T-cell (primary cell): Measurements from ENCODE around the gene PIP5K1C. TPM values are rescaled to one million over a fixed set of nuclear protein-coding genes. Genes with fewer than 3 reads are reported as not detected.

Source experiments
- ATAC-seq, 4 experiments: fragments of 200-7000 bp in 3 of 4; fragments of 150-1000 bp in 1 of 4; cut with Tn5 transposase; replicated peaks in 1 of 4; 1 replicate in 3 of 4; 2 replicates in 1 of 4; pipeline ENCODE4 v1.10.0; 2021; ENCODE audit warnings: moderate library complexity in 3 of 4, mild to moderate bottlenecking in 2 of 4, moderate number of reproducible peaks in 1 of 4
- CTCF ChIA-PET, 2 donors: fragments of 300-600 bp; sonication (Branson Sonifier 250); formaldehyde crosslinking; loops; one replicate each; lab custom pipeline; 2022; ENCODE audit warnings: antibody characterized with exemption in 2 of 2; lab: Charles Lee
- POLR2A ChIA-PET, 2 donors: fragments of 300-600 bp; sonication (Branson Sonifier 250); formaldehyde crosslinking; loops; one replicate each; lab custom pipeline; 2022; ENCODE audit warnings: antibody characterized with exemption in 2 of 2; lab: Charles Lee
- DNase-seq, 35 experiments: peaks; one replicate each; pipeline versions ENCODE4 v3.0.0 to v3.0.0-alpha.2; 2013 to 2023
- H3K27ac ChIP-seq: one replicate; pipeline ENCODE4 v1.5.1; 2013; ENCODE audit warnings: low read length
- H3K27me3 ChIP-seq, 2 experiments: replicated peaks in 1 of 2; 1 replicate in 1 of 2; 2 replicates in 1 of 2; pipeline versions ENCODE4 v1.6.1 to v1.7.0; 2013; ENCODE audit warnings: low read length in 1 of 2, mixed read lengths in 1 of 2; ENCODE audit not compliant: control insufficient read depth in 2 of 2, insufficient read depth in 2 of 2; ENCODE audit errors: extremely low read depth in 1 of 2
- H3K36me3 ChIP-seq, 2 donors: 1 replicate in 1 of 2; 2 replicates in 1 of 2; pipeline versions ENCODE4 v1.6.1 to v1.7.0; 2013; ENCODE audit warnings: low read length in 1 of 2; ENCODE audit not compliant: control insufficient read depth in 2 of 2, insufficient read depth in 1 of 2; ENCODE audit errors: extremely low read depth in 1 of 2
- H3K4me1 ChIP-seq, 2 experiments: 1 replicate in 1 of 2; 2 replicates in 1 of 2; pipeline versions ENCODE4 v1.6.1 to v1.7.0; 2013; ENCODE audit warnings: low read length in 2 of 2, mixed read lengths in 1 of 2; ENCODE audit not compliant: insufficient read depth in 2 of 2, control insufficient read depth in 1 of 2; ENCODE audit errors: extremely low read depth in 1 of 2
- H3K4me3 ChIP-seq, 2 donors: 1 replicate in 1 of 2; 2 replicates in 1 of 2; pipeline versions ENCODE4 v1.5.1 to v1.7.0; 2013; ENCODE audit warnings: mild to moderate bottlenecking in 2 of 2, low read length in 1 of 2, moderate library complexity in 1 of 2; ENCODE audit not compliant: control insufficient read depth in 1 of 2; ENCODE audit errors: extremely low read depth in 1 of 2
- H3K9me3 ChIP-seq: 2 replicates; pipeline ENCODE4 v1.7.0; 2013
- H3K27ac Mint-ChIP-seq, 2 donors: one replicate each; pipeline ENCODE4 v1.8.0; 2020 to 2021; ENCODE audit warnings: mild to moderate bottlenecking in 2 of 2, mixed read lengths in 2 of 2
- H3K27me3 Mint-ChIP-seq, 2 donors: one replicate each; pipeline ENCODE4 v1.8.0; 2021 to 2022; ENCODE audit warnings: mixed read lengths in 2 of 2
- H3K36me3 Mint-ChIP-seq: one replicate; pipeline ENCODE4 v1.8.0; 2021; ENCODE audit warnings: mixed read lengths
- H3K4me1 Mint-ChIP-seq, 3 donors: one replicate each; pipeline ENCODE4 v1.8.0; 2020 to 2022; ENCODE audit warnings: mixed read lengths in 3 of 3, mild to moderate bottlenecking in 1 of 3
- H3K4me3 Mint-ChIP-seq, 3 donors: one replicate each; pipeline ENCODE4 v1.8.0; 2020 to 2022; ENCODE audit warnings: mild to moderate bottlenecking in 3 of 3, mixed read lengths in 3 of 3, moderate library complexity in 3 of 3
- H3K9me3 Mint-ChIP-seq, 3 donors: one replicate each; pipeline ENCODE4 v1.8.0; 2020 to 2022; ENCODE audit warnings: mixed read lengths in 3 of 3
- WGBS: methylation state at CpG from one replicate; pipeline ENCODE4 v1.1.5; 2013; ENCODE audit warnings: missing lambda C conversion rate; ENCODE audit not compliant: insufficient coverage; 5-methylcytosine and 5-hydroxymethylcytosine counted together
- total RNA-seq, 35 experiments: library from RNA in 6 of 35; stranded (reverse) in 6 of 35; fragments of 120-200 nt in 1 of 35; gene quantifications; one replicate each; pipeline versions ENCODE4 v1.2.1 to v1.2.4 and lab custom pipeline; 2013 to 2026

The PIP5K1C gene
- total RNA-seq, 5 donors from 2014 or later (not counting 1 experiment from before 2014, with no cell fraction given) = 25.6 to 35.0 (median 32.1) TPM

DNA sequence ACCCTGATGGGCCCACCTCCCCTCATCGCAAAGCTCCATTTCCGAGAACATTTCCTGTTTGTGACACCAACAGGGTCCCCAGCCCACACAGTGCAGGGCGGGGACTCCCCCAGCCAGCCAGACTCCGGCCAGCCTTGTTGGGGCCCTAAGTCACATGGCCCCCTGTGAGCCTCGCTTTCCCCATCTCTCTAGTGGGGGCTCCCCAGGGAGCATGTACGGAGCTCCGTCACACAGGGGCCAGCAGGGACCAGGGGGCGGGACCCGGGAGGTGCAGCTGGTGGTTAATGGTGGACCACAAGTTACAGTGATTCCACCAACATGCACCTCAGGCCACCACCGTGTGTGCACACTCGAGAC, 95.3 kb downstream of the PIP5K1C start:
- POLR2A ChIA-PET = interaction anchor here in 1 of 2 donors (0.5 kb wide), 1 partner anchor 164 kb away, joined by 3 read pairs; no protein-coding TSS in a partner anchor
- peak in 28 of 35 experiments; percentile 7 to 65 (median 40) for DNase-seq
- peak; percentile 72 to 82 (median 76) for ATAC-seq
- Mint-ChIP-seq H3K27ac (no peak overlapping the region), H3K4me3 (no peak overlapping the region), H3K27me3 (no peaks in the 10 kb centered on the region), H3K9me3 (no peaks in the 10 kb centered on the region), H3K36me3 (no peaks in the 10 kb centered on the region), H3K4me1 (peaks cover 8 to 13% (median 12%) of the 10 kb centered on the region in 3 donors)
- Histone ChIP-seq H3K36me3 (no peaks in the 10 kb centered on the region), H3K27me3 (peaks cover 0 to 39% of the 10 kb centered on the region in 2 experiments), H3K27ac (peak overlapping the region; percentile 23), H3K4me3 (peak overlapping the region; percentile 34 to 38), H3K9me3 (no peaks in the 10 kb centered on the region), H3K4me1 (peaks cover 10 to 56% of the 10 kb centered on the region in 2 experiments)
- CTCF ChIA-PET = interaction anchor here in 1 of 2 donors (0.5 kb wide), 1 partner anchor 20 kb away, joined by 7 read pairs; no protein-coding TSS in a partner anchor
- WGBS = 7% methylated on average over 8 of the region's 11 CpGs

DNA sequence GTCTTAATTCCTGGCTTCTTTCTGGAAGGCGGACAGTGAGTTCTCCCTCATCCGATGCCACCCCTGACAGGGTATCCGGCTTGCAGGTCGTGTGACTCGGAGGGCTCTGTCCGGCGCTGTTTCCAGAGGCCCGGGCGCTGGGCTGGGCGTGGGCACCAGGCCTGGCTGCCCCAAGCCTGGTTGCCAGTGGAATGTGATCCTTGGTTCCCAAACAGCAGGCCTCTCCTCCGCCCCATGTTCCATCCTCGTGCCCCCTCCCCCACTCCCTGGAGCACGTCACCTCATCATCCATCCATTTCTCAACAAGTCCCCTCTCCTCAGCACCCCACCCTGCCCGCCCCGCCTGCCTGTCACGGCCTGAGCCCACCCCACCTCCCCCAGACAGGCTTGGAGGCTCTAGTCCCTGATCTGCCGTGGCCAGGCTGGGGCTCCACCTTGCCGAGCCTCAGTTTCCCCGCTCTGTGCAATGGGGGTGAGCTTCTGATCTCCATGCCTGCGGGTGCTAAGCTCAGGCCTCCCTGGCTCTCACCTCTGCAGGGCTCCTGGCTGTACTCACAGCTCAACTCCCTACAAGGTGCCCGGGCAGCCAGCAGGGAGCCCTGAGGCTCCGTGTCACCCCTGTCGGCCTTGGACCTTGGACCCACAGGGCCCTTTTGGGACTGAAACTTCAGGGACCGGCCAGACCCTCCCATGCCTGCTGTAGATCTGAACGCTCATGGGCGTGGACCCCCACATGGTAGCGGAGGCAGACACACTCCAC, 95.9 kb downstream of the PIP5K1C start:
- Histone ChIP-seq H3K9me3 (no peaks in the 10 kb centered on the region), H3K36me3 (no peaks in the 10 kb centered on the region), H3K4me3 (peak overlapping the region; percentile 34 to 38), H3K27me3 (peaks cover 0 to 39% of the 10 kb centered on the region in 2 experiments), H3K27ac (peak overlapping the region; percentile 23), H3K4me1 (peaks cover 10 to 56% of the 10 kb centered on the region in 2 experiments)
- peak in 2 of 4 experiments; percentile 31 to 35 for ATAC-seq
- CTCF ChIA-PET = interaction anchor here in 1 of 2 donors (0.5 kb wide), 1 partner anchor 20 kb away, joined by 7 read pairs; no protein-coding TSS in a partner anchor
- H3K36me3 Mint-ChIP-seq = no peaks in the 10 kb centered on the region
- no peak overlapping the region for H3K27ac Mint-ChIP-seq
- POLR2A ChIA-PET = interaction anchor here in 1 of 2 donors (0.5 kb wide), 1 partner anchor 165 kb away, joined by 3 read pairs; no protein-coding TSS in a partner anchor
- no peaks in the 10 kb centered on the region for H3K9me3 Mint-ChIP-seq
- no peak for DNase-seq
- H3K4me1 Mint-ChIP-seq = peaks cover 8 to 13% (median 12%) of the 10 kb centered on the region in 3 donors
- no peaks in the 10 kb centered on the region for H3K27me3 Mint-ChIP-seq
- H3K4me3 Mint-ChIP-seq = peak overlapping the region in 1 of 3 donors; percentile 21
- WGBS = 58% methylated on average over 17 of the region's 27 CpGs

GRCh38 chr19:3603121-3603811, 97.0 kb downstream of the PIP5K1C start:
- DNase-seq = no peak
- H3K27me3 Mint-ChIP-seq = no peaks in the 10 kb centered on the region
- ChIA-PET CTCF (no interaction called here), POLR2A (no interaction called here)
- no peak overlapping the region for H3K27ac Mint-ChIP-seq
- peaks cover 10 to 46% of the 10 kb centered on the region in 2 experiments for H3K4me1 ChIP-seq
- H3K36me3 ChIP-seq = no peaks in the 10 kb centered on the region
- H3K4me3 ChIP-seq = no peak overlapping the region
- no peak overlapping the region for H3K4me3 Mint-ChIP-seq
- H3K9me3 Mint-ChIP-seq = no peaks in the 10 kb centered on the region
- peaks cover 0 to 39% of the 10 kb centered on the region in 2 experiments for H3K27me3 ChIP-seq
- no peaks in the 10 kb centered on the region for H3K9me3 ChIP-seq
- no peak for ATAC-seq
- no peaks in the 10 kb centered on the region for H3K36me3 Mint-ChIP-seq
- peaks cover 6 to 10% (median 10%) of the 10 kb centered on the region in 3 donors for H3K4me1 Mint-ChIP-seq
- H3K27ac ChIP-seq = no peak overlapping the region
- WGBS = 91% methylated on average over 23 of the region's 23 CpGs

GRCh38 chr19:3601021-3601420, 99.2 kb downstream of the PIP5K1C start:
- no peaks in the 10 kb centered on the region for H3K36me3 Mint-ChIP-seq
- Histone ChIP-seq H3K4me3 (no peak overlapping the region), H3K27ac (no peak overlapping the region), H3K9me3 (no peaks in the 10 kb centered on the region), H3K4me1 (peaks cover 10 to 23% of the 10 kb centered on the region in 2 experiments), H3K27me3 (peaks cover 0 to 22% of the 10 kb centered on the region in 2 experiments), H3K36me3 (no peaks in the 10 kb centered on the region)
- ChIA-PET POLR2A (no interaction called here), CTCF (interaction anchor here in 1 of 2 donors (0.7 kb wide), 1 partner anchor 385 kb away, joined by 3 read pairs; no protein-coding TSS in a partner anchor)
- no peak overlapping the region for H3K4me3 Mint-ChIP-seq
- H3K4me1 Mint-ChIP-seq = no peaks in the 10 kb centered on the region
- no peaks in the 10 kb centered on the region for H3K9me3 Mint-ChIP-seq
- H3K27ac Mint-ChIP-seq = no peak overlapping the region
- DNase-seq (no peak), ATAC-seq (no peak)
- H3K27me3 Mint-ChIP-seq = no peaks in the 10 kb centered on the region
- 85% methylated on average over 4 of the region's 12 CpGs for WGBS

GRCh38 chr19:3599776-3600187, 100.5 kb downstream of the PIP5K1C start:
- Histone ChIP-seq H3K4me3 (no peak overlapping the region), H3K36me3 (no peaks in the 10 kb centered on the region), H3K9me3 (no peaks in the 10 kb centered on the region), H3K27me3 (peaks cover 0 to 14% of the 10 kb centered on the region in 2 experiments), H3K27ac (no peak overlapping the region), H3K4me1 (peaks cover 2 to 12% of the 10 kb centered on the region in 2 experiments)
- DNase-seq (no peak), ATAC-seq (no peak)
- no peaks in the 10 kb centered on the region for H3K9me3 Mint-ChIP-seq
- no peaks in the 10 kb centered on the region for H3K36me3 Mint-ChIP-seq
- H3K27ac Mint-ChIP-seq = no peak overlapping the region
- POLR2A ChIA-PET = no interaction called here
- no peak overlapping the region for H3K4me3 Mint-ChIP-seq
- WGBS = 95% methylated on average over 28 of the region's 28 CpGs
- H3K27me3 Mint-ChIP-seq = no peaks in the 10 kb centered on the region
- no peaks in the 10 kb centered on the region for H3K4me1 Mint-ChIP-seq
- CTCF ChIA-PET = interaction anchor here in 1 of 2 donors (0.7 kb wide), 1 partner anchor 107 kb away, joined by 3 read pairs; no protein-coding TSS in a partner anchor

DNA sequence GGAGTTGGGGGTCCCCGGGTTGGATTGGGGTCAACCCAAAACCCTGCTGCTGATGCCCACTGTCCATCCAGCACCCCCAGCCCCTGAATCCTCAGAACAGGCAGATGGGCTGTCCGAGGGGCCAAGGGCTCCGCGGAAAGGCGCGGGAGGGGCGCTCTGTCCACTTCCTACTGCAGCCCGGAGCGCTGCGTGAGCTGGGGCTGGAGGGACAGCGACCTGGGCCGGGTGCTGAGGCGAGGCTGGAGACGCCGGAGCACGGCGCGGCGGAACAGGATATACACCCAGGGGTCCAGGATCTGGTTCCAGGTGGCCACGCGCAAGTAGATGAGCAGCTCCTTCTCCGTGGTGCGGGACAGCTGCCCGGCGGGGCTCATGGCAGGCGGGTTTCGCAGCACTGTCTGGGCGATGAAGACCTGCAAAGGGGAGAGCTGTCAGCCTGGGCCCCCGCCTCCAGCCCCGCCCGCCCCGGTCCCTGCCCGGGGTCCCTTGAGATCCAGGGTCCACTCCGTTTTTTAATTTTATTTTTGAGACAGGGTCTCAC, 104.7 kb downstream of the PIP5K1C start:
- H3K27me3 ChIP-seq = peaks cover 0 to 5% of the 10 kb centered on the region in 2 experiments
- no peaks in the 10 kb centered on the region for H3K36me3 Mint-ChIP-seq
- ChIA-PET POLR2A (no interaction called here), CTCF (no interaction called here)
- H3K4me1 Mint-ChIP-seq = no peaks in the 10 kb centered on the region
- H3K27ac ChIP-seq = no peak overlapping the region
- H3K4me3 ChIP-seq = no peak overlapping the region
- no peaks in the 10 kb centered on the region for H3K9me3 ChIP-seq
- WGBS = 92% methylated on average over 25 of the region's 34 CpGs
- H3K27me3 Mint-ChIP-seq = peaks cover 0 to 2% of the 10 kb centered on the region in 2 donors
- ATAC-seq (no peak), DNase-seq (no peak)
- no peak overlapping the region for H3K27ac Mint-ChIP-seq
- H3K4me1 ChIP-seq = no peaks in the 10 kb centered on the region
- no peaks in the 10 kb centered on the region for H3K9me3 Mint-ChIP-seq
- no peaks in the 10 kb centered on the region for H3K36me3 ChIP-seq
- H3K4me3 Mint-ChIP-seq = no peak overlapping the region
